AML-193 (cell line): ENCODE data around the gene SGTA.

Source experiments
- DNase-seq, 2 experiments: peaks; one replicate each; lab custom pipeline; 2025; lab: John Stamatoyannopoulos, UW

Gene SGTA

GRCh38 chr19:2810141-2811091 lies 27.3 kb upstream of the SGTA start:
- DNase-seq = no peak

DNA sequence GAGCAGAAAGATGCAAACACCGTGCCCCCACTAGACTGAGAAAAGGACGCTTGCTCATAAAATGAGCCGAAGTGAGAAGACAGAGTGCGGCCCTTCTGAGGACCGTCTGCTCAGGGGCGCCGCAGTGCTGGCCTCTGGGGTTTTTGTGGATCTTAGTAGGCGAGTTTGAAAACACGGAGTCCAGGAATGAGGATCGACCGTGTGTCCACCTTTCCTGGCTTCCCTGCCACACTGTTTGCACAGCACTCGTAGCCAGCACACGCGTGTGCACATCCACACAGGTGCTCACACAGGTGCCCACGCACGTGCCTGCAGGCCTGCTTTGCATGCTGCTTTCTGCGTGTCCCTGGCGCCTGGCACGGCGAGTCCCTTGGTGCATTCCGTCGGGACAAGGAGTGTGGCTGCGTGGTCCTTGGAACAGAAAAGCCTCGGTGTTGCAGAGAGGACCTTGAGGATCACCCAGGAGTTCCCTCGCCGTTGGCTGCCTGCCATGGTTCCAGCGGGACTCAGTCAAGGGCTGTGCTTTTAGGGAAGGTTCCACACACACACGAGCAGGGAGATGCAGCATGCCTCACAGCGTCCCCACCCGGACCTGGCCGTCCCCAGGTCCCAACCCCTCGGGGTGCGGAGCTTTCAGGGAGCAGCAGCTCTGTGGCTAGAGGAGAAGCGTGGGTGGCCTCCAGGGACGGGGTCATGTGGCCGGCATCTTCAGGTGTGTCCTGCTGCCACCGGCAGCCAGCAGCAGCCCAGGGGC lies 26.5 kb upstream of the SGTA start:
- DNase-seq = no peak

GRCh38 chr19:2808129-2808941 lies 25.3 kb upstream of the SGTA start:
- no peak for DNase-seq

GRCh38 chr19:2807379-2808128 lies 24.5 kb upstream of the SGTA start:
- no peak for DNase-seq

- DNase-seq = no peak
Observed at GRCh38 chr19:2806736-2807378, 23.8 kb upstream of the SGTA start.

- DNase-seq = no peak
Observed at GRCh38 chr19:2805991-2806649, 23.0 kb upstream of the SGTA start.

DNA sequence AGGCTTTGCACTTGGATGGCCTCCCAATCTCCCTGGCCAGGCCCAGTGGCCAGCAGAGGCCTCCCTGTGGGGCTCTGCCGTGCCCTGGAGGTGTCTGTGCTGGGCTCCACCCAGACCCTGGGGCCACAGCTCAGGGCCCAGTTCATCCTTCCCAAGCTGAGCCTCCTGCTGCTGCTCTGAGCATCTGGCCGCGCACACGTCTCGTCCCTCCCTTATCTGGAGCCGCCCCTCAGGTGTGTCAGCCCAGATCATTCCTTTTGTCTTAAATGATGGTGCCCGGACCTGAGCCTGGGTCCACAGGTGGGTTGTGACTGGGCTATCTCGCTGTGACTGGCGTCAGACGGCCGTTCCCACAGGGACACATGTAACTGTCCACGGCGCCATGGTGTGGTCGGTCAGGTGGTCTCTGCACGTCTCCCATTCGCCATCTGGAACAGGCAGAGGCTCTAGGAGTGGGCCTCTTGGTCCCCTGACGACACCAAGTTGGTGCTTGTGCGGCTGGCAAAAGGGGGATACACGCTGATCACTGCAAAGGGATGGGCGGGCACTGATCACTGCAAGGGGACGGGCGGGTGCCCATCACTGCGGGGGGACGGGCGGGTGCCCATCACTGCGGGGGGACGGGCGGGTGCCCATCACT lies 22.3 kb upstream of the SGTA start:
- DNase-seq = no peak

DNA sequence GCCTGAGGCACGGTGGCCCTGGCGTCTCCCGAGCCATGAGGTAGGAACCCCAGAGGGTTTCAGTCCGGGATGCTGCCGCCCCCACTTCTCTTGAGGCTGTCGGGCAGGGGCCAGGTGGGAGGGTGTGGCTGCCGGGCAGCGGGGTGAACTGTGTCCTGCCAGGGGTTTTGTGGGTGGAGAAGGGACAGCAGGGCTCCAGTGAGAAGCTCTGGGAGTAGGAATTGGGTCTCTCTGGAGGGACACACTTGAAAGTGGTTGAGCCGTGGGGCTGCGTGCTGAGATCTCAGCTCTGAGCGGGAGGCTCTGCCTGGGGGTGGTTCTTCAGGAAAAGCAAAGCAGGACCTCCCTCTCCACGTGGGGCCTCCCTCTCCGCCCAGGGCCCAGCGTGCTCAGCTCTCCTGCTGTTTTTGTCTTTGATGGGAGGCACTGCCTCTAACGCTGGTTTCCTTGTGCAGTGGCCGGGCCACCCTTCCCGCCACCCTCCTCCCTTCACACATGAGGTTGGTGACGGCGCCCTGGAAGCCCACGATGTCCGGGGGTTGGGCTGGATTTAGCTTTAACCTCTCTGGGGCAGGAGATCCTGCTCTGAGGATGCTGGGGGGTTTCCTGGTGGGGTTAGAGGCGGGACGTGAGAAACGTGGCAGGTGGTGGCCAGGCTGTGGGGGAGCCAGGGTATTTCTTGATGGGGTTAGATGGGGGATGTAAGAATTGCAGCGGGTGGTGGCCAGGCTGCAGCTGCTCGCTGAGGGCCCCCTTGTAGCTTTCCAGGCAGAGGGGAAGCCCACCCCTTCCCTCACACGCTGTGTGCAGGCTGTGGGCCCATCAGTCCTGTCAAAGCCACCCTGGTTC lies 21.3 kb upstream of the SGTA start:
- DNase-seq = no peak

GRCh38 chr19:2803486-2804155 lies 20.5 kb upstream of the SGTA start:
- no peak for DNase-seq

DNA sequence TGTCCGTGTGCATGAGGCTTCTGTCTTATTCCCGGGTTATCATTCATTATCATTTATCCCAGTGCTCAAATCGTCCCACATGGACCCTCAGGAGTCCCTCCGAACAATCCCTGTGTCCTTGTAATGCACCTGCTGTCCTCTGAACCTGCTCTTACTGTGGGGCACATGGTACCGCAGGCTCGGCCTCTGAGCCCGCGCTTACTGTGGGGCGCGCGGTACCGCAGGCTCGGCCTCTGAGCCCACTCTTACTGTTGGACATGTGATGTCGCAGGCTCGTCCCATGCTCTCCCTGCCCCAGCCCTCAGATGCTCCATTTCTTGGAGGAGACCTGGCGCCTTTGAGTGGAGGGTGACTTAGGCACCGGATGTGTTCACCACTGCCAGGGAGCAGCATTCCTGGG lies 19.8 kb upstream of the SGTA start:
- no peak for DNase-seq

DNA sequence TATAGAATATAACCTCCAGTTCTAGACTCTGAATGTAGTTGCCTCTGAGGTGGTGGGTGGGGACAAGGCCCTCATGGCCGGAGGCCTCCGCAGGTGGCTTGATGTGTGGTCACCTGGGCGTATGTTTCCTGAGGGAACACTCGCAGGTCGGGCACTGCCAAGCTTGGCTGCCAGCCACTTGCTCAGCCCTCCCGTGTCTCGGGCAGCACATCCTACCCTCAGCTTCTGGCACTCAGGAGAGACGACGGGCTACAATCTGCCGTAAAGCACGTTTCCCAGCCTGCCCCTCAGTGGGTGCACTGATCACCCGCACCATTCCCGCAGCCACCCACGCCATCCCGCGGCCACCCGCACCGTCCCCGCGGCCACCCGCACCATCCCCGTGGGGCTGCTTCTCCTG lies 17.4 kb upstream of the SGTA start:
- DNase-seq = no peak

DNA sequence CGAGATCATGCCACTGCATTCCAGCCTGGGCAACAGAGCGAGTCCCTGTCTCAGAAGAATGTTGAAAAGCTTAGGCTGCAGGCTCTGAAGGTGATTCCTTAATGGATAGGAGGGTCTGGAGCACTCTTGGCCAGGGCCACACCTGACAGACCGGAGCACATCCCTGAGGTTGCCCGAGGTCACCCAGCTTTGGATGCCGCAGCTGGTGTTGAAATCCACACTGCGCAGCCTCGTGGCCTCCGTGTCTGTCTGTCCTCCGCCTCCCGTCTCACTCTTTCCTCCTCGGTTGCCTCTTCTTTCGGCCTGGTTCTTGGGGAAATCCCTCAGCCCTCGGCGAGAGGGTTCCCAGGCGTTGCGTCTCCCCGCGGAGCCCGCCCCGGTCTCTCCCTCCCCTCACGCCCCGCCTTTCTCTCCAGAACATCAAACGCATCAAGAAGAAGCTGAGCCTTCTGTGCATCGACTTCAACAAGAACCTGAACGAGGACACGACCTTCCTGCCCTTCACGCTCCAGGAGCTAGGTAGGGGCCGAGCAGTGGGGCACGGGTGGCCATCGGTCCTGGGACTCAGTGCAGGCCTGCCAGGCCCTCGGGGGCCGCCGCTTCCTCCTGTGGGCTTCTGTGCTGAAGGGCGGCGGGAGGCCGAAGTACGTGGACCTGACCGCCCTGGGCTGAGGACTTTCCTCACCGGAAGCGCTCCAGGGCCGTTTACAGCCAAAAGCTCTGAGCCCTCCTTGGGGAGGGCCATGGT lies 16.4 kb upstream of the SGTA start:
- DNase-seq = no peak

DNA sequence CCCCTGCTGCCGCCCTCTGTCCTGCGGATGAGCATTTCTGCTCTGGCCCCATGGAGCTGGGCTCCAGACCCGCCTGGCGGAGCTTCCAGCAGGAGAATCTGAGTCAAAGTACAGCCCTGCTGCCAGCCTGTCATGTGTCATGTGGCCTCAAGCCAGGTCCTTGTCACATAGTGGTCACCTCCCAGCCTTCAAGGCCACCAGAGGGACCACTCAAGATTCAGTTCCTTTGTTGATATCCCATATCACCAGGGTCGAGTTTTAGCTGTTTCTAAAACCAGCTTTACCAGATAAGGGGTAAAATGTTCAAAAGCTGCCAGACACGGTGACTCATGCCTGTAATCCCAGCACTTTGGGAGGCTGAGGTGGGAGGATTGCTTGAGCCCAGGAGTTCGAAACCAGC lies 15.7 kb upstream of the SGTA start:
- DNase-seq = no peak

GRCh38 chr19:2798158-2798685 lies 15.1 kb upstream of the SGTA start:
- no peak for DNase-seq

DNA sequence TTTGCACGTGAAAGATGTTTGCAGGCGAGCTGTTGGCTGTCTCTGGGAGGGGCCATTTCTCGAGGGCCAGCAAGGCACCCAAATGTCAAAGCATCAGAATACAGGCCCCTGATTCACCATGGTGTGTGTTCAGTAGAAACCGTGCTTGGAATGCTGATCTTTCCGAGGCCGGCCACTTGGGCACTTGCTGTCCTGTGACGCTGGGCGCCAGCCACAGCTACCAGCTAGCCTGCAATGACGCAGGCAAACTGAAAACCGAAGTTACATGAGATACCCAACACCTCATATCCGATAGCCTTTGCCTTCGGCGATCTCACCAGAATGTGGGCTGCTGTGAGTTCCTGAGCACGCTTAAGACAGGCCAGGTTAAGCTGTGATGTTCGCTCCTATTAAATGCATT lies 14.2 kb upstream of the SGTA start:
- no peak for DNase-seq

- no peak for DNase-seq
Observed at GRCh38 chr19:2796659-2797266, 13.7 kb upstream of the SGTA start.
